NK-92 treated with Interleukin-12 subunit alpha and Interleukin-12 subunit beta, amount 100 ng/mL, for 24 hours (cell line): ENCODE measurements around the gene TMEM247.
"Not testable (repeated sequence)": the region's sequence is repeated elsewhere in the genome, so short reads cannot be mapped to it uniquely, and the experiment has no call there.

ENCODE experiments used
- DNase-seq: peaks from one replicate; lab custom pipeline; 2025; lab: John Stamatoyannopoulos, UW

TMEM247 gene

GRCh38 chr2:46458763-46459500 is 20.4 kb upstream of the TMEM247 start:
- no peak for DNase-seq

- no peak for DNase-seq
Observed at GRCh38 chr2:46459694-46460093, 19.7 kb upstream of the TMEM247 start.

GRCh38 chr2:46460241-46460921 is 19.0 kb upstream of the TMEM247 start:
- DNase-seq, result no peak

GRCh38 chr2:46461011-46461674 is 18.2 kb upstream of the TMEM247 start:
- DNase-seq, result peak; percentile 5

GRCh38 chr2:46461709-46462171 is 17.6 kb upstream of the TMEM247 start:
- DNase-seq, result no peak

- DNase-seq, result no peak
Observed at GRCh38 chr2:46462936-46463335, 16.4 kb upstream of the TMEM247 start.

- DNase-seq, result no peak
Observed at GRCh38 chr2:46469116-46469515, 10.2 kb upstream of the TMEM247 start.

GRCh38 chr2:46469700-46470099 is 9.7 kb upstream of the TMEM247 start:
- no peak for DNase-seq

- no peak for DNase-seq
Observed at GRCh38 chr2:46470114-46470628, 9.2 kb upstream of the TMEM247 start.

- no peak for DNase-seq
Observed at GRCh38 chr2:46471019-46471583, 8.3 kb upstream of the TMEM247 start.

GRCh38 chr2:46471697-46472096 is 7.7 kb upstream of the TMEM247 start:
- no peak for DNase-seq

- not testable (repeated sequence) for DNase-seq
Observed at GRCh38 chr2:46472165-46472564, 7.2 kb upstream of the TMEM247 start.

- DNase-seq, result not testable (repeated sequence)
Observed at GRCh38 chr2:46477462-46477861, 1.9 kb upstream of the TMEM247 start.

- no peak for DNase-seq
Observed at GRCh38 chr2:46477925-46478324, 1.4 kb upstream of the TMEM247 start.

GRCh38 chr2:46480562-46480961 is 1.2 kb downstream of the TMEM247 start:
- DNase-seq, result no peak

GRCh38 chr2:46481198-46482193 is 2.1 kb downstream of the TMEM247 start:
- no peak for DNase-seq

GRCh38 chr2:46482490-46482889 is 3.1 kb downstream of the TMEM247 start:
- no peak for DNase-seq

GRCh38 chr2:46485002-46485401 is 5.6 kb downstream of the TMEM247 start:
- DNase-seq, result no peak

GRCh38 chr2:46486436-46486835 is 7.1 kb downstream of the TMEM247 start:
- DNase-seq, result no peak

GRCh38 chr2:46487667-46488335 is 8.4 kb downstream of the TMEM247 start:
- DNase-seq, result no peak

GRCh38 chr2:46488389-46488788 is 9.0 kb downstream of the TMEM247 start:
- DNase-seq, result no peak
